Progenitor cell of endocrine pancreas (in vitro differentiated cells): Measurements from ENCODE around the gene TRAF3IP1. TPM values are rescaled to one million over a fixed set of nuclear protein-coding genes. Genes with fewer than 3 reads are reported as not detected.
A peak's percentile ranks its signal among the peaks of the same experiment; 100 is the strongest.

Source experiments
- DNase-seq: peaks from one replicate; pipeline ENCODE4 v3.0.0; 2021; ENCODE audit warnings: low spot score; ENCODE audit not compliant: unreplicated experiment
- H3K27ac Mint-ChIP-seq: 2 replicates; pipeline ENCODE4 v1.8.0; 2021; ENCODE audit warnings: mild to moderate bottlenecking, moderate library complexity, mixed read lengths
- H3K27me3 Mint-ChIP-seq: 2 replicates; pipeline ENCODE4 v1.8.0; 2021; ENCODE audit warnings: mixed read lengths
- H3K36me3 Mint-ChIP-seq: 2 replicates; pipeline ENCODE4 v1.8.0; 2022; ENCODE audit warnings: mixed read lengths; ENCODE audit not compliant: insufficient read depth
- H3K4me1 Mint-ChIP-seq: 2 replicates; pipeline ENCODE4 v1.8.0; 2021; ENCODE audit warnings: low read depth, mixed read lengths
- H3K4me3 Mint-ChIP-seq: 2 replicates; pipeline ENCODE4 v1.8.0; 2021; ENCODE audit warnings: low read depth, mild to moderate bottlenecking, moderate library complexity, mixed read lengths
- H3K9me3 Mint-ChIP-seq: 2 replicates; pipeline ENCODE4 v1.8.0; 2021; ENCODE audit warnings: low read depth, mixed read lengths
- total RNA-seq: library from RNA; stranded (reverse); gene quantifications from 2 replicates; pipeline ENCODE4 v1.2.1, GENCODE V29; 2021
- TF ChIP-seq, protein P1 (sequence below): fragments of 200-600 bp; sonication (generic); IDR thresholded peaks from one replicate; pipeline ENCODE4 v1.5.0; 2021; ENCODE audit warnings: antibody characterized with exemption, mild to moderate bottlenecking; ENCODE audit not compliant: unreplicated experiment

TRAF3IP1 gene
- total RNA-seq, 1 donor from 2014 or later: 27.0 TPM

DNA sequence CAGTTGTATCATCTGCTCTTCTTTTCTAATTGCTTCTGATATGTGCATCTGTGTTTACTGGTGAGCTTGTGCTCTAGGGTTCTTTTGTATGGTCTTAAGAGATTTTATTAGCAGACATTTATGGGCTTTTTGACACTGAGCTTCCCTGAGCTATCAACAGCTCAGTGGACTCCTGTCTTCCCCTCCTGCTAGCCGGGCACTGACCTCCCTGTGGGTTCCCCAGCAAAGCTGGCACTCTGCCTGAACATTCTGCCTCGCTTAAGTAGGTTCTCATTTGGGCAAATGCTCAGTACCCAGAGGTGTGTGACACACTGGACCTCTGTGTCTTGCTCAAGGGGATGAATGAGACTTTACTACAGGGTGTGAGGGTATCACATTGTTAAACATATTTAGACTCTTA is 15.8 kb downstream of the TRAF3IP1 start:
- Mint-ChIP-seq H3K4me1 (no peaks in the 10 kb centered on the region), H3K4me3 (no peak overlapping the region), H3K36me3 (peaks cover 5% of the 10 kb centered on the region), H3K27ac (no peak overlapping the region), H3K9me3 (no peaks in the 10 kb centered on the region), H3K27me3 (no peaks in the 10 kb centered on the region)
- TF ChIP-seq, protein P1, sequence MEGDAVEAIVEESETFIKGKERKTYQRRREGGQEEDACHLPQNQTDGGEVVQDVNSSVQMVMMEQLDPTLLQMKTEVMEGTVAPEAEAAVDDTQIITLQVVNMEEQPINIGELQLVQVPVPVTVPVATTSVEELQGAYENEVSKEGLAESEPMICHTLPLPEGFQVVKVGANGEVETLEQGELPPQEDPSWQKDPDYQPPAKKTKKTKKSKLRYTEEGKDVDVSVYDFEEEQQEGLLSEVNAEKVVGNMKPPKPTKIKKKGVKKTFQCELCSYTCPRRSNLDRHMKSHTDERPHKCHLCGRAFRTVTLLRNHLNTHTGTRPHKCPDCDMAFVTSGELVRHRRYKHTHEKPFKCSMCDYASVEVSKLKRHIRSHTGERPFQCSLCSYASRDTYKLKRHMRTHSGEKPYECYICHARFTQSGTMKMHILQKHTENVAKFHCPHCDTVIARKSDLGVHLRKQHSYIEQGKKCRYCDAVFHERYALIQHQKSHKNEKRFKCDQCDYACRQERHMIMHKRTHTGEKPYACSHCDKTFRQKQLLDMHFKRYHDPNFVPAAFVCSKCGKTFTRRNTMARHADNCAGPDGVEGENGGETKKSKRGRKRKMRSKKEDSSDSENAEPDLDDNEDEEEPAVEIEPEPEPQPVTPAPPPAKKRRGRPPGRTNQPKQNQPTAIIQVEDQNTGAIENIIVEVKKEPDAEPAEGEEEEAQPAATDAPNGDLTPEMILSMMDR: no peak
- DNase-seq: no peak

DNA sequence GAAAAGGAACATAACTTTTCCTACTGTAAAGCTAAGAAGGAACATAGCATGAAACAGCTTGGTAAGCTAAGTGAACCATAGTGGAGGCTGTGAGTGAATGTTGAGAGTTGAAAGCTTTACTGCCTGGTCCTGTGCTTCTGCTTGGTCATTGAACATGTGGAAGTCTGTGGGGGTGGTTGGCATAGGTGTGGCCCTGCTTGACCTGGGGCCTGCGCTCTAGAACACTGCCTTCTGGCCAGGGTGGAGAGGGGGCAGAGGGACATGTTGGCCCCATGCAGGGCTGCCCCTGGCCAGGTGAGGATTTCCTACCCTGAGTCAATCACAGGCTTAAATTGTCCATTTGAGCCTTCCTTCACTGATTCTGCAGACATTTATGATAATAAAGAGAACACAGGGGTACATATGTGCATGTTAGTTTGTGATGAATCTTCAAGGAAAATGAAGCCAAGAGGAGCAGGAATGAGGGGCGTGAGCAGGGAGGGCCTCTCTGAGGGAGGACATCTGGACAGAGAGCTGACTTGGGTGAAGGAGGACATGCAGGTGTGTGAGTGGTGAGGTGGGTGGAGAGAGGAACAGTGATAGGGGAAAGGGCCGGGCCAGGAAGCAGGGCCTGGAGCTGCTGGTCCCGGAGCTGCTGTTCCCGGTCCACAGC is 16.6 kb downstream of the TRAF3IP1 start:
- no peak overlapping the region for H3K4me3 Mint-ChIP-seq
- no peaks in the 10 kb centered on the region for H3K9me3 Mint-ChIP-seq
- H3K36me3 Mint-ChIP-seq: peaks cover 5% of the 10 kb centered on the region
- H3K4me1 Mint-ChIP-seq: no peaks in the 10 kb centered on the region
- no peaks in the 10 kb centered on the region for H3K27me3 Mint-ChIP-seq
- TF ChIP-seq, protein P1: no peak
- no peak for DNase-seq
- H3K27ac Mint-ChIP-seq: no peak overlapping the region

DNA sequence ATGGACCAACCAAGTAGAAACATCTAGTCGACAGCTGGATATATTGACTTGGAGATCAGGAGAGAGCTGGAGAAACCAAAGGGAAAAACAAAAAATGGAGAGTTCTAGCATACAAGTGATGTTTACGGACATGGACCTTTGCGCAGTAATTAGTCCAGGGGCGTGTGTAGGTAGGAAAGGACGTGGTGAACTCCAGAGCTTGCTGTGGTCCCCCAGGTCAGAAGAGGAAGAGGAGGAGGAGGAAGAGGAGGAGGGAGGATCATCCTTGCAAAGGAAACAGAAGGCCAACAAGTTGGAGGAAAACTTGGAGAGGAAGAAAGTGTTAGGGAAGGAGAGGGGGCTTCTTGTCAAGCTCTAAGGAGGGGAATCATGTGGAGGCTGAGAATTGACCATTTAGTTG is 17.5 kb downstream of the TRAF3IP1 start:
- Mint-ChIP-seq H3K4me1 (no peaks in the 10 kb centered on the region), H3K27ac (peak overlapping the region; percentile 38), H3K27me3 (no peaks in the 10 kb centered on the region), H3K36me3 (peaks cover 5% of the 10 kb centered on the region), H3K9me3 (no peaks in the 10 kb centered on the region), H3K4me3 (no peak overlapping the region)
- TF ChIP-seq, protein P1: no peak
- no peak for DNase-seq

DNA sequence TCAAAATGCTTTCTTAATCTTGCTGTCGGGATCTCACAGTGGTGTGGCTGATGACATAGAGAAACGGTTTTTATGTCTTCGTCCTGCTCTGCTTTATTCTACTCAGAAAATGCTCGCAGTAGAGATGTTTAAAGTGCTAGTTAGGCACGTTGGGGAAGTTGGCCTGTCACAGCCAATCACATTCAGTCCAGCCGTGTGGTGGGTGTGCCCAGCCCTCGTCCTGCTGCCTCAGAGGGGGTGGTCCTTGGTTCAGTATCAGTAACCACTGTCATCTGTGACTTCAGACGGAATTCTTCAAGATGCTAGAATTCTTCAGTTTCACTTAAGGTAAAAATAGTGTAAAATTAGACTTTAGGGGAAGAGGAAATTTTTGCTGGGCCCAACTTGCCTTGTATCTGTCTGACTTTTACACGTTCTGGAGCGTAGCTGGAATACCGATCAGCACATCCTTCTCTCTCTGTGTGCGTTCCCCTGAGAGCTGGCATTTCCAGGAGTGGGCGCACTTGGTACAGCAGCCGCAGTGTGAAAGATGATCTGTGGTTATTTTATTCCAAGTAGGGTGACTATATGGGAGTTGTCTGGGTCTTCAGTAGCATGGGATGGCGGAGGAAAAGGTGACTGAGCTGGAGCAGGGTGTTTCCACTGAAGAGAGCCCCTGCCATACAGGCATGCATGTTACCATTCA is 18.5 kb downstream of the TRAF3IP1 start:
- H3K9me3 Mint-ChIP-seq: no peaks in the 10 kb centered on the region
- H3K27ac Mint-ChIP-seq: no peak overlapping the region
- peaks cover 3% of the 10 kb centered on the region for H3K36me3 Mint-ChIP-seq
- H3K27me3 Mint-ChIP-seq: no peaks in the 10 kb centered on the region
- no peak for DNase-seq
- H3K4me1 Mint-ChIP-seq: no peaks in the 10 kb centered on the region
- TF ChIP-seq, protein P1: no peak
- H3K4me3 Mint-ChIP-seq: no peak overlapping the region

DNA sequence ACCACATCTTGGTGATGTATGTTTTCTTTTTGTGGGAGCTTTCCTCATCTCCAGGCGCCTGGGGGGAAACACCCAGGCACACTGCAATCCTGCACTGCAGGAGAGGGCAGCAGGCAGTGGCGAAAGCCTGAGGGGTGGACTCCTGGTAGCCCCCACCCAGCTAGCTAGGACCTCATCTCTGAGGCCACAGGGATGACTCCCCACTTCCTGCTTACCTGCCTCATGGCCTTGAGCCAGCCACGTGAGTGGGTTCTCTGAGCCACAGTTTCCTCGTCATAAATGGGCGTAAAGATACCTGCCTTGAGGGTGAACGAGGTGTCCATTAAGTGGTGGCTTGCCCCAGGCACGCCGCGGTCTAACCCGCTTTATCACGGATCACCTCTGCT is 19.1 kb downstream of the TRAF3IP1 start:
- no peak overlapping the region for H3K27ac Mint-ChIP-seq
- DNase-seq: no peak

More for the DNA sequence above, 19.1 kb downstream of the TRAF3IP1 start:
- H3K4me3 Mint-ChIP-seq: no peak overlapping the region
- no peaks in the 10 kb centered on the region for H3K9me3 Mint-ChIP-seq
- no peaks in the 10 kb centered on the region for H3K27me3 Mint-ChIP-seq
- H3K36me3 Mint-ChIP-seq: peaks cover 3% of the 10 kb centered on the region
- H3K4me1 Mint-ChIP-seq: peaks cover 2% of the 10 kb centered on the region
- TF ChIP-seq, protein P1: no peak
